A673 (cell line): ENCODE measurements around the gene COG8.
"Not testable (repeated sequence)": the region's sequence is repeated elsewhere in the genome, so short reads cannot be mapped to it uniquely, and the experiment has no call there.

Source experiments
- CTCF ChIP-seq: fragments of 300-800, 200-600 bp; sonication (generic); conservative IDR thresholded peaks from 2 replicates; pipeline ENCODE4 v1.5.1; 2017; ENCODE audit warnings: low read depth, mild to moderate bottlenecking, antibody characterized with exemption, low read length, moderate library complexity, mixed read lengths
- EZH2 ChIP-seq: fragments of 200-600 bp; sonication (generic); IDR thresholded peaks from 2 replicates; pipeline ENCODE4 v1.6.1; 2017; ENCODE audit warnings: borderline replicate concordance, low read depth, mild to moderate bottlenecking, mixed read lengths, antibody characterized with exemption, low read length; ENCODE audit not compliant: poor library complexity, severe bottlenecking

- TF ChIP-seq EZH2, CTCF: not testable (repeated sequence)
Observed at GRCh38 chr16:69360070-69360469, 20.7 kb upstream of the COG8 start.
